Skeletal muscle tissue (tissue), 4 donors: ENCODE measurements around the gene ZNF428. TPM values are rescaled to one million over a fixed set of nuclear protein-coding genes. Genes with fewer than 3 reads are reported as not detected.
"Not testable (repeated sequence)": the region's sequence is repeated elsewhere in the genome, so short reads cannot be mapped to it uniquely, and the experiment has no call there.

Experiments used
- H3K27ac ChIP-seq: one replicate; pipeline ENCODE4 v1.7.0; 2013; ENCODE audit warnings: mild to moderate bottlenecking, low read depth, low read length, inconsistent platforms
- H3K27me3 ChIP-seq, 3 donors: one replicate each; pipeline ENCODE4 v1.7.0; 2013; ENCODE audit warnings: low read length in 3 of 3; ENCODE audit not compliant: control insufficient read depth in 3 of 3, insufficient read depth in 3 of 3
- H3K36me3 ChIP-seq, 3 donors: one replicate each; pipeline ENCODE4 v1.7.0; 2013; ENCODE audit warnings: low read length in 3 of 3; ENCODE audit not compliant: control insufficient read depth in 3 of 3, insufficient read depth in 3 of 3
- H3K4me1 ChIP-seq, 3 donors: one replicate each; pipeline ENCODE4 v1.7.0; 2013; ENCODE audit warnings: low read length in 3 of 3, mild to moderate bottlenecking in 3 of 3; ENCODE audit not compliant: control insufficient read depth in 3 of 3, insufficient read depth in 3 of 3
- H3K4me3 ChIP-seq, 3 donors: one replicate each; pipeline ENCODE4 v1.7.0; 2013; ENCODE audit warnings: low read length in 3 of 3
- H3K9ac ChIP-seq, 3 donors: one replicate each; pipeline ENCODE4 v1.7.0; 2013; ENCODE audit warnings: low read length in 3 of 3, mild to moderate bottlenecking in 3 of 3, moderate library complexity in 2 of 3, low read depth in 1 of 3
- H3K9me3 ChIP-seq, 3 donors: one replicate each; pipeline ENCODE4 v1.7.0; 2013; ENCODE audit warnings: low read length in 3 of 3; ENCODE audit not compliant: control insufficient read depth in 3 of 3
- total RNA-seq: library from RNA; depleted of rRNA; stranded (reverse); fragments of >200 nt; gene quantifications from one replicate; pipeline ENCODE4 v1.2.3, GENCODE V29; 2014
- donor health status: Osteomylitis.

Gene ZNF428
- total RNA-seq, 1 donor from 2014 or later = 44.9 TPM

DNA sequence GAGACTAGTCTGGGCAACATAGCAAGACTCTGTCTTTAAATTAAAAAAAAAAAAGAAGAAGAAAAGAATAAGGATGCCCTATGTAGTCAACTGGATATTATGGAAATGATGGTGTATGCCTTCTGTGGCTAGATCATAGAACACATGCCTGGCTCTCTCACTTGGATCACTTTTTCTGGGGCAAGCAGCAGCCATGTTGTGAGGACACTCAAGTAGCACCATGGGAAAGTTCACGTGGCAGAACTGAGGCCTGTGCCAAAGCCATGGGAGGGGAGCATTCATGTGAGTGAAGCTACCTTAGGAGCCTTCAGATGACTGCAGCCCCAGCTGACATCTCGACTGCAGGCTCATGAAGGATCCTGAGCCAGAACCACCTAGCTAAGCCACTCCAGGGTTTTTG is 38.6 kb upstream of the ZNF428 start:
- Histone ChIP-seq H3K36me3 (peaks cover 5 to 10% (median 6%) of the 10 kb centered on the region in 3 donors), H3K4me1 (peaks cover 0 to 2% (median 0%) of the 10 kb centered on the region in 3 donors)

DNA sequence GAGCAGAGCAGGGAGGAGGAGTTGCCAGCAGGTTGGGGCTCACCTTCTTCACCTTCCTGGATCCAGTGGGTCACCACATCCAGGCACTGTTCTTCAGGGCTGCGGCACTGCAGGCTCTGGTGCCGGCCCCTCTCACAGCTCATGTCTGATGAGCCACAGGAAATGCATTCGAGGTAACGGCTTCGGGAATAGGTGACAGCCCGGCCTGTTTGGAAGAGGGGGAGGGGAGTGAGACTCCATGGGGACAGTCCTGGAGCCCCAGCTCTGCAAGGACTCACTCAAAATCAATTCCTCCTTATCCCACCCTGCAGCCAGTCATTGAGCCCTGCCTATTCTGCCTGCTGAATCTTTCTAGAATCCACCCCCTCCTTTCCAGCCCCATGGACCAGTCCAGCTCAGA is 37.0 kb upstream of the ZNF428 start:
- Histone ChIP-seq H3K9ac (no peak overlapping the region), H3K27ac (no peak overlapping the region), H3K36me3 (peaks cover 5 to 10% (median 6%) of the 10 kb centered on the region in 3 donors), H3K9me3 (peaks cover 2 to 6% (median 3%) of the 10 kb centered on the region in 3 donors), H3K27me3 (no peaks in the 10 kb centered on the region), H3K4me1 (peaks cover 0 to 3% (median 0%) of the 10 kb centered on the region in 3 donors), H3K4me3 (no peak overlapping the region)

More for the DNA sequence above, 38.6 kb upstream of the ZNF428 start:
- H3K27me3 ChIP-seq = no peaks in the 10 kb centered on the region
- no peak overlapping the region for H3K27ac ChIP-seq
- H3K4me3 ChIP-seq = no peak overlapping the region
- no peak overlapping the region for H3K9ac ChIP-seq
- peaks cover 2 to 6% (median 3%) of the 10 kb centered on the region in 3 donors for H3K9me3 ChIP-seq

DNA sequence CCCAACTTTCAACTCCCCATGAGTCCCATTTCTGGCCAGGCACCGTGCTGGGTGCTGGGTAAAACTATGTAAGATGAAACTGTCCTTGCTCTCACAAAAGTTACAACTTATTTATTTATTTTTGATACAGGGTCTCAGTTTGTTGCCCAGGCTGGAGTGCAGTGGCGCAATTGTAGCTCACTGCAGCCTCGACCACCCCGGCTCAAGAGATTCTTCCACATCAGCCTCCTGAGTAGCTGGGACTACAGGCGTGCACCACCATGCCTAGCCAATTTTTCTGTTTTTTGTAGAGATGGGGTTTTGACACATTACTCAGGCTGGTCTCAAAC is 33.1 kb upstream of the ZNF428 start:
- no peaks in the 10 kb centered on the region for H3K9me3 ChIP-seq
- peaks cover 0 to 3% (median 0%) of the 10 kb centered on the region in 3 donors for H3K4me1 ChIP-seq
- no peak overlapping the region for H3K9ac ChIP-seq
- H3K36me3 ChIP-seq = peaks cover 6 to 13% (median 9%) of the 10 kb centered on the region in 3 donors
- H3K27me3 ChIP-seq = no peaks in the 10 kb centered on the region
- no peak overlapping the region for H3K27ac ChIP-seq
- no peak overlapping the region for H3K4me3 ChIP-seq

DNA sequence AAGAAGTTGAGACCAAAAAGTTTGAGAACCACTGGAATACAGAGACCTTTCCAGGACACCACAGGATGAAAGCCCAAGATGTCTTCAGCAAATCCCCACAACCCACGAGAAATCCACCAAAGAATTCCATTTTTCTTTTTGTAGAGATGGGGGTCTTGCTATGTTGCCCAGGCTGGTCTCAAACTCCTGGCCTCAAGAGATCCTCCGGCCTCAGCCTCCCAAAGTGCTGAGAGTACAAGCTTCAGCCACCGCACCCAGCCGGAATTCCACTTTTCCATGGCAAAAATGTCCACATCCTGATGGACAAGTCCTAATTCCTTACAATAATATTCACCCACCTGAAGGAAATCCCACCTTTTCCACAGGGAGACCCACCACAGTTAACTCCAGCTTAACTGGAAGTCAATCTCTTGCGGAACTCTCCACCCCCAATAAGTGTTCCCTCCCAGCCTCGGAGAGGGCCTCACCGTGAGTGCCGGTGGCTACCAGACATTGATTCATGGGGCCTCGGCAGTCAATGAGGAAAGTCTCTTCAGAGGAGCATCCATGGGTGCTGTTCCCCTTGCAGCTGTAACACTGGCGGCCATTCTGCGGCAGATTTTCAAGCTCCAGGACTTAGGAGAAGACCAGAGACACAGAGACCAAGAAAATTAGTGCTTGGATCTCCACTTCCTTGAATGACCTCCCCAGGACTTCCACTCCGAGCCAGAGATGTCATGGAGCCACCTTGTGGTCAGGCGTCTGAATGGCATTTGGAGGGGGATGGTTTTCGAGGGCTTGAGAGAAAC is 32.5 kb upstream of the ZNF428 start:
- Histone ChIP-seq H3K9me3 (no peaks in the 10 kb centered on the region), H3K27me3 (no peaks in the 10 kb centered on the region), H3K4me1 (peaks cover 0 to 3% (median 0%) of the 10 kb centered on the region in 3 donors), H3K4me3 (peak overlapping the region in 1 of 3 donors; percentile 29), H3K36me3 (peaks cover 6 to 13% (median 9%) of the 10 kb centered on the region in 3 donors), H3K9ac (no peak overlapping the region), H3K27ac (no peak overlapping the region)

DNA sequence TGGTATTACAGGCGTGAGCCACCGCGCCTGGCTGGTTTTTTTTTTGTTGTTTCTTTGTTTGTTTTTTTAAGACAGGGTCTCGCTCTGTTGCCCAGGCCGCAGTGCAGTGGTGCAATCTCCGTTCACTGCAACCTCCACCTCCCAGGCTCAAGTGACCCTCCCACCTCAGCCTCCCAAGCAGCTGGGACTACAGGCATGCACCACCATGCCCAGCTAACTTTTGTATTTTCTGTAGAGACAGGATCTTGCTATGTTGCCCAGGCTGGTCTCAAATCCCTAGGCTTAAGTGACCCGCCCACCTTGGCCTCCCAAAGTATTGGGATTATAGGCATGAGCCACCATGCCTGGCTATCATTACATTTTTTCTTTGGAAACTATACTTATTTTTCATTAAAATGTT is 30.8 kb upstream of the ZNF428 start:
- H3K9ac ChIP-seq, H3K4me3 ChIP-seq, H3K27ac ChIP-seq, H3K4me1 ChIP-seq, H3K9me3 ChIP-seq, H3K27me3 ChIP-seq, H3K36me3 ChIP-seq: not testable (repeated sequence)

DNA sequence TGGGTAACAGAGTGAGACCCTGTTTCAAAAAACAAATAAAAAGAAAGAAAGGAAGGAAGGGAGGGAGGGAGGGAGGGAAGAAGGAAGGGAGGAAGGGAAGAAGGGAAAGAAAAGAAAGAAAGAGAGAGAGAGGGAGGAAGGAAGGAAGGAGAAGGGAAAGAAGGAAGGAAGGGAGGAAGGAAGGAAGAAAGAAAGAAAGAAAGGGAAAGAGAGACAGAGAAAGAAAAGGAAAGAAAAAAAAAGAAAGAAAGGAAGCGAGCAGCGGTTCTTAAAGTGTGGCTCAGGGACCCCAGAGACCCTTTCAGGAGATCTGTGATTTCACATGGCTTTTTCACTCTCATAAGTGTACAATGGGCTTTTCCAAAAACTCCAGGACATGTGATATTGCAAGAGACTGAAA is 30.1 kb upstream of the ZNF428 start:
- peaks cover 0 to 4% (median 0%) of the 10 kb centered on the region in 3 donors for H3K9me3 ChIP-seq
- H3K27ac ChIP-seq = no peak overlapping the region
- H3K4me3 ChIP-seq = no peak overlapping the region
- H3K27me3 ChIP-seq = no peaks in the 10 kb centered on the region
- peaks cover 2 to 8% (median 3%) of the 10 kb centered on the region in 3 donors for H3K36me3 ChIP-seq
- H3K9ac ChIP-seq = no peak overlapping the region
- H3K4me1 ChIP-seq = peaks cover 0 to 3% (median 0%) of the 10 kb centered on the region in 3 donors

DNA sequence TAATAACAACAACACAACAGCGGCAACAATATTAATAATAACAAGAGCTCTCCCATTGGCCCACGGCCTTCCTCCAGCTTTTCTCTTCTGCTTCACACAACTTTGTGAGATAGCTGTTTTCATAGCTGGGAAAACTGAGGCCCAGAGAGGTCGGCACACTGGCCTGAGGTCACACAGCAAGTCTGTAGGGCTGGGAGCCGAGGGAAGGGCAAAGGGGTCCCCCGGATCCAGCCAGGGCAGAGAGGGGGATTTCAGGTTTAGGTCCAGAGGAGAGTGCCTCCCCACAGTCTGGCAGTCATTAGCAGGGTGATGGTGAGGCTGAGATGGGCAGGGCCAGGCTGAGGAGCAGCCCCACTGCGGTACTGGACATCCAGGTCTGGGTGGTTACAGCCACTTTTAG is 29.2 kb upstream of the ZNF428 start:
- Histone ChIP-seq H3K36me3 (peaks cover 2 to 8% (median 3%) of the 10 kb centered on the region in 3 donors), H3K4me3 (no peak overlapping the region), H3K4me1 (peaks cover 0 to 3% (median 0%) of the 10 kb centered on the region in 3 donors), H3K9ac (no peak overlapping the region), H3K9me3 (peaks cover 0 to 4% (median 0%) of the 10 kb centered on the region in 3 donors), H3K27ac (no peak overlapping the region), H3K27me3 (no peaks in the 10 kb centered on the region)

DNA sequence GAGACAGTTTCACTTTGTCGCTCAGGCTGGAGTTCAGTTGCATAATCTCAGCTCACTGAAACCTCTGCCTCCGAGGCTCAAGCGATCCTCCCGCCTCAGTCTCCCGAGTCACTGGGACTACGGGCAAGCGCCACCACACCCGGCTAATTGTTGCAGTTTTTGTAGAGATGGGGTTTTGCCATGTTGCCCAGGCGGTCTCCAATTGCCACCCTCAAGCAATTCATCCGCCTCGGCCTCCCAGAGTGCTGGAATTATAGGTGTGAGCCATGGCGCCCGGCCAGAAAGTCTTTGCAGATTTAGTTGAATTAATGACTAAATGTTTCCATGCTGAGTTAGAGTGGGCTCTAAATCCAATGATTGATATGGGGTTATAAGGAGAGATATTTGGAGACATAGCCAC is 24.8 kb upstream of the ZNF428 start:
- H3K9me3 ChIP-seq = peaks cover 0 to 4% (median 0%) of the 10 kb centered on the region in 3 donors
- H3K36me3 ChIP-seq = peaks cover 2 to 8% (median 3%) of the 10 kb centered on the region in 3 donors
- H3K27ac ChIP-seq = no peak overlapping the region
- H3K27me3 ChIP-seq = peaks cover 6 to 16% (median 12%) of the 10 kb centered on the region in 3 donors
- H3K4me1 ChIP-seq = peaks cover 7 to 8% (median 7%) of the 10 kb centered on the region in 3 donors
- no peak overlapping the region for H3K4me3 ChIP-seq
- H3K9ac ChIP-seq = no peak overlapping the region

DNA sequence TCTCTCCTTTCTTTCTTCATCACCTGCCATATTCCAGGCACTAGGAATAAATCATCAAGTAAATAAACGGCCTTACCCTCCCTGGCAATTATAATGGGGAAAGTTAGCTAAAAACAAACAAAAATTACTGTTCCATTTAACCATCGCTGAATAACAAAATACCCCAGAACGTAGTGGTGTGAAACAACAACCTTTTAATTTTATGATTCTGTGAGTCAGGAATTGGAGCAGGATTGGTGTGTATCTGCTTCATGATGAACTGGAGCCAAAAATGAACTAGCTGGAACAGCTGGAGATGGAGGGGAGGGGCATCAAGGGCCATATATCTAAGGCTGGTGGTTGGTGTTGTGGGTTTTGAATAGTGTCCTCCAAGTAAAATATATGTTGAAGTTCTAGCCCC is 23.9 kb upstream of the ZNF428 start:
- Histone ChIP-seq H3K9me3 (peaks cover 0 to 4% (median 0%) of the 10 kb centered on the region in 3 donors), H3K36me3 (no peaks in the 10 kb centered on the region), H3K4me1 (peaks cover 7 to 12% (median 9%) of the 10 kb centered on the region in 3 donors), H3K9ac (no peak overlapping the region), H3K4me3 (no peak overlapping the region), H3K27me3 (peaks cover 6 to 24% (median 21%) of the 10 kb centered on the region in 3 donors), H3K27ac (no peak overlapping the region)

DNA sequence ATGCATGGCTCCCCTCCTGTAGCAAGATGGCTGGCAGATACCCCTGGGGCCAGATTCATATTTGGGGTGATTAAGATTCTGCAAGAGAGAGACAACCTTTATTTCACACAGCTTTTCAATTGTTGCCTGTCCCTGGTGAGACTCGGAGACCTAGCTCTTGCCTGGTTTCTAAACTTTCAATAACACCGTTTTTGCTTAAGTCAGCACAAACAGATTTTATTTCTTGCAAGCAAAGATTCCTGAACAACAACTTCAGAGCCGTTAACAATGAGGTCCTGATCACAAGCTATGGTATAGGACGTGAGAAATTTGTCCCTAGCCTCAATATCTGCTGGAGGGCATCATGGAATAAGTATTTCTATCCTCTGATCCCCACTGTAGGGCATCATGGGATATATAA is 23.1 kb upstream of the ZNF428 start:
- H3K9ac ChIP-seq = no peak overlapping the region
- peaks cover 0 to 4% (median 0%) of the 10 kb centered on the region in 3 donors for H3K9me3 ChIP-seq

More for the DNA sequence above, 23.1 kb upstream of the ZNF428 start:
- peaks cover 6 to 29% (median 25%) of the 10 kb centered on the region in 3 donors for H3K27me3 ChIP-seq
- H3K36me3 ChIP-seq = no peaks in the 10 kb centered on the region
- peaks cover 7 to 12% (median 9%) of the 10 kb centered on the region in 3 donors for H3K4me1 ChIP-seq
- H3K27ac ChIP-seq = no peak overlapping the region
- no peak overlapping the region for H3K4me3 ChIP-seq
